ENCODE data around the gene SORBS2. TPM values are rescaled to one million over a fixed set of nuclear protein-coding genes. Genes with fewer than 3 reads are reported as not detected.

The SORBS2 gene
- total and polyA plus RNA-seq, 2 donors (not counting 1 experiment from before 2014, with no cell fraction given) = 0.33 to 3.0 TPM

GRCh38 chr4:185721190-185722028, 90.6 kb downstream of the SORBS2 start:
- peak in 1 of 2 donors; percentile 70 for DNase-seq (ENCODE audit: low read depth in 2 of 2)
- no peaks in the 10 kb centered on the region for H3K4me1 ChIP-seq (ENCODE audit: control insufficient read depth, extremely low read depth, insufficient read depth, low read length)

GRCh38 chr4:185719500-185719858, 92.5 kb downstream of the SORBS2 start:
- Histone ChIP-seq H4K20me1 (ENCODE audit: control insufficient read depth, extremely low read depth, insufficient read depth, low read length) (no peaks in the 10 kb centered on the region), H3K27me3 (ENCODE audit: control insufficient read depth, insufficient read depth, low read length) (no peaks in the 10 kb centered on the region), H3K4me2 (ENCODE audit: extremely low read depth, insufficient read depth, low read length) (no peak overlapping the region)

More at GRCh38 chr4:185721190-185722028, 90.6 kb downstream of the SORBS2 start:
- Histone ChIP-seq H3K36me3 (ENCODE audit: control insufficient read depth, insufficient read depth, low read length) (no peaks in the 10 kb centered on the region), H3K79me2 (ENCODE audit: control insufficient read depth, insufficient read depth, low read length) (no peaks in the 10 kb centered on the region), H4K20me1 (ENCODE audit: control insufficient read depth, extremely low read depth, insufficient read depth, low read length) (no peaks in the 10 kb centered on the region), H3K4me2 (ENCODE audit: extremely low read depth, insufficient read depth, low read length) (no peak overlapping the region), H3K9me3 (ENCODE audit: control insufficient read depth, insufficient read depth, low read depth, low read length) (no peaks in the 10 kb centered on the region), H3K27ac (ENCODE audit: insufficient read depth, low read length) (no peak overlapping the region), H2AFZ (ENCODE audit: low read length) (no peak overlapping the region), H3K27me3 (ENCODE audit: control insufficient read depth, insufficient read depth, low read length) (no peaks in the 10 kb centered on the region), H3K4me3 (replicated peaks in 1 of 4; ENCODE audit: control extremely low read depth in 1 of 4, insufficient read depth in 1 of 4, low read depth in 3 of 4, low read length in 4 of 4) (no peak overlapping the region), H3K9ac (ENCODE audit: insufficient read depth, low read length) (no peak overlapping the region)
- TF ChIP-seq EZH2 (IDR thresholded peaks at IDR 0.05; ENCODE audit: low read length, missing control alignments) = no peak
- TF ChIP-seq CTCF (conservative IDR thresholded peaks at IDR 0.05 in 1 of 2, IDR thresholded peaks at IDR 0.05 in 1 of 2; ENCODE audit: low read depth in 1 of 2, low read length in 2 of 2) = no peak

More at GRCh38 chr4:185719500-185719858, 92.5 kb downstream of the SORBS2 start:
- no peaks in the 10 kb centered on the region for H3K79me2 ChIP-seq (ENCODE audit: control insufficient read depth, insufficient read depth, low read length)
- H3K4me1 ChIP-seq (ENCODE audit: control insufficient read depth, extremely low read depth, insufficient read depth, low read length) = no peaks in the 10 kb centered on the region
- no peak overlapping the region for H2AFZ ChIP-seq (ENCODE audit: low read length)
- no peak overlapping the region for H3K9ac ChIP-seq (ENCODE audit: insufficient read depth, low read length)
- H3K4me3 ChIP-seq (replicated peaks in 1 of 4; ENCODE audit: control extremely low read depth in 1 of 4, insufficient read depth in 1 of 4, low read depth in 3 of 4, low read length in 4 of 4) = no peak overlapping the region
- no peak for TF ChIP-seq EZH2 (IDR thresholded peaks at IDR 0.05; ENCODE audit: low read length, missing control alignments)
- no peak for TF ChIP-seq CTCF (conservative IDR thresholded peaks at IDR 0.05 in 1 of 2, IDR thresholded peaks at IDR 0.05 in 1 of 2; ENCODE audit: low read depth in 1 of 2, low read length in 2 of 2)
- no peak for DNase-seq (ENCODE audit: low read depth in 2 of 2)
- no peaks in the 10 kb centered on the region for H3K36me3 ChIP-seq (ENCODE audit: control insufficient read depth, insufficient read depth, low read length)
- H3K27ac ChIP-seq (ENCODE audit: insufficient read depth, low read length) = no peak overlapping the region
- H3K9me3 ChIP-seq (ENCODE audit: control insufficient read depth, insufficient read depth, low read depth, low read length) = no peaks in the 10 kb centered on the region

Data from fibroblast of lung (primary cell).